ENCODE data around the gene TMEM51.
A peak's percentile ranks its signal among the peaks of the same experiment; 100 is the strongest.

Gene TMEM51

GRCh38 chr1:15177710-15178166, 24.2 kb downstream of the TMEM51 start:
- no peak for DNase-seq (ENCODE audit: low read depth, low spot score)

GRCh38 chr1:15178571-15179484, 25.3 kb downstream of the TMEM51 start:
- no peak for DNase-seq (ENCODE audit: low read depth, low spot score)

GRCh38 chr1:15179485-15179883, 25.9 kb downstream of the TMEM51 start:
- no peak for DNase-seq (ENCODE audit: low read depth, low spot score)

- DNase-seq (ENCODE audit: low read depth, low spot score) = no peak
These were observed 26.6 kb downstream of the TMEM51 start for GRCh38 chr1:15180189-15180588.

GRCh38 chr1:15180945-15181523, 27.5 kb downstream of the TMEM51 start:
- DNase-seq (ENCODE audit: low read depth, low spot score) = no peak

GRCh38 chr1:15181564-15181963, 28.0 kb downstream of the TMEM51 start:
- DNase-seq (ENCODE audit: low read depth, low spot score) = no peak

GRCh38 chr1:15184436-15185241, 31.1 kb downstream of the TMEM51 start:
- DNase-seq (ENCODE audit: low read depth, low spot score) = no peak

GRCh38 chr1:15185617-15186016, 32.1 kb downstream of the TMEM51 start:
- no peak for DNase-seq (ENCODE audit: low read depth, low spot score)

- DNase-seq (ENCODE audit: low read depth, low spot score) = no peak
These were observed 32.7 kb downstream of the TMEM51 start for GRCh38 chr1:15186073-15186845.

- DNase-seq (ENCODE audit: low read depth, low spot score) = peak; percentile 51
These were observed 33.3 kb downstream of the TMEM51 start for GRCh38 chr1:15186846-15187151.

- peak; percentile 42 for DNase-seq (ENCODE audit: low read depth, low spot score)
These were observed 33.9 kb downstream of the TMEM51 start for GRCh38 chr1:15187175-15188129.

GRCh38 chr1:15188130-15188524, 34.6 kb downstream of the TMEM51 start:
- no peak for DNase-seq (ENCODE audit: low read depth, low spot score)

GRCh38 chr1:15188678-15189077, 35.1 kb downstream of the TMEM51 start:
- no peak for DNase-seq (ENCODE audit: low read depth, low spot score)

- DNase-seq (ENCODE audit: low read depth, low spot score) = no peak
These were observed 36.3 kb downstream of the TMEM51 start for GRCh38 chr1:15189692-15190370.

GRCh38 chr1:15191267-15191666, 37.7 kb downstream of the TMEM51 start:
- no peak for DNase-seq (ENCODE audit: low read depth, low spot score)

- DNase-seq (ENCODE audit: low read depth, low spot score) = no peak
These were observed 38.2 kb downstream of the TMEM51 start for GRCh38 chr1:15191770-15192169.

GRCh38 chr1:15192916-15193550, 39.5 kb downstream of the TMEM51 start:
- no peak for DNase-seq (ENCODE audit: low read depth, low spot score)

- DNase-seq (ENCODE audit: low read depth, low spot score) = no peak
These were observed 42.0 kb downstream of the TMEM51 start for GRCh38 chr1:15195420-15196052.

GRCh38 chr1:15196069-15196468, 42.5 kb downstream of the TMEM51 start:
- DNase-seq (ENCODE audit: low read depth, low spot score) = no peak
